Islet precursor cell (in vitro differentiated cells): Measurements from ENCODE around the gene IGFBPL1.
A peak's percentile ranks its signal among the peaks of the same experiment; 100 is the strongest.
"Not testable (repeated sequence)": the region's sequence is repeated elsewhere in the genome, so short reads cannot be mapped to it uniquely, and the experiment has no call there.

Source experiments
- DNase-seq: peaks from one replicate; pipeline ENCODE4 v3.0.0-alpha.2; 2018

Gene IGFBPL1

GRCh38 chr9:38423973-38424843, at the start of gene IGFBPL1:
TSS of gene IGFBPL1 (minus strand) at chr9:38424454. CDS start at chr9:38424424, 30 bp downstream.
- DNase-seq, result peak; percentile 66

- not testable (repeated sequence) for DNase-seq
Measured at GRCh38 chr9:38472583-38473249, 48.5 kb upstream of the IGFBPL1 start.

- no peak for DNase-seq
Measured at GRCh38 chr9:38467404-38467803, 43.1 kb upstream of the IGFBPL1 start.

DNA sequence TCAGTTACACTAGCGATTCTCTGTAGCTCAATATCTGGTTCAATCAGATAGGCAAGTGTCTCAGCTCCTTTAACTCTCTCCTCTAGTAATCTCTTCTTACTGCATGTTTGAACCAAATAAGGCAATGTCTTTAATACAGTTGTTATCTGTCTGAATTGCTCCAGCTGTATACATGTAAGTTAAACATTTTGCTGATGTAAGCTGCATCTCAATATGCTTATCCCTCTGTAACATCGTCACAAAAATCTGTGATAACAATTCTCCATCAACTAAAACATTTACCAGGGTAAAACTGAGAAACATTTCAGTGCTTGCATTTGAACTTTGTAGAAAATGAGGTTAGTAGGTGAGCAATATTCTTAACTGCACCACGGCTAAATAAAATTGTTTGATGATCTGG, 29.6 kb upstream of the IGFBPL1 start:
- DNase-seq, result no peak

DNA sequence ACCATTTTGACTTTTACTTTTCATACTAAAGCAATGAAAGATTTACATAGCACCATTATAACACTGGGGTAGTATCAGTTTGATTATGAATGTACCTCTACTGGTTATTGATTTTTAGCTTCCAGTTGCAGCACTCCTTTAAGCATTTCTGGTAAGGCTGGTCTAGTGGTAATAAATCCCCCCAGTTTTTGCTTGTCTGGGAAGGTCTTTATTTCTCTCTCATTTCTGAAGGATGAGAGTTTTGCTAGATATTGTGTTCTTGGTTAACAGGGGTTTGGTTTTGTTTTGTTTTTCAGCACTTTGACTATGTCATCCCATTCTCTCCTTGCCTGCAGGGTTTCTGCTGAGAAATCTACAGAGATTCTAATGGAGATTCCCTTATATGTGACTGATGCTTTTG, 26.9 kb upstream of the IGFBPL1 start:
- DNase-seq, result no peak

DNA sequence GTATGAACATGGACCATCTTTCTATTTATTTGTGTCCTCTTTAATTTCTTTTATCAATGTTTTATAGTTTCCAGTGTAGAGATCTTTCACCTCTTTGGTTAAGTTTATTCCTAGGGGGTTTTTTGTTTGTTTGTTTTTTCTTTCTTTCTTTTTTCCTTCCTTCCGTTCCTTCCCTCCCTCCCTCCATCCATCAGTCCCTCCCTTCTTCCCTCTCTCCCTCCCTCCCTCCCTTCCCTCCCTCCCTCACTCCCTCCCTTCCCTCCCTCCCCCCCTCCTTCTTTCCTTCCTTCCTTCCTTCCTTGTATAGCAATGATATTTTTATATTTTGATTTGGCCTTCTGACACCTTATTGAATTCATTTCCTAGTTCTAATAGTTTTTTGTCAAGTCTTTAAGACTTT, 23.4 kb upstream of the IGFBPL1 start:
- no peak for DNase-seq

GRCh38 chr9:38445154-38446043, 21.1 kb upstream of the IGFBPL1 start:
- no peak for DNase-seq

- DNase-seq, result no peak
Measured at GRCh38 chr9:38443597-38443996, 19.3 kb upstream of the IGFBPL1 start.

GRCh38 chr9:38443181-38443580, 18.9 kb upstream of the IGFBPL1 start:
- peak; percentile 74 for DNase-seq

GRCh38 chr9:38442473-38443096, 18.3 kb upstream of the IGFBPL1 start:
- peak; percentile 38 for DNase-seq

- peak; percentile 35 for DNase-seq
Measured at GRCh38 chr9:38441347-38442085, 17.3 kb upstream of the IGFBPL1 start.

- peak; percentile 14 for DNase-seq
Measured at GRCh38 chr9:38440516-38440915, 16.3 kb upstream of the IGFBPL1 start.

- DNase-seq, result no peak
Measured at GRCh38 chr9:38439916-38440301, 15.7 kb upstream of the IGFBPL1 start.

- DNase-seq, result peak; percentile 12
Measured at GRCh38 chr9:38439291-38439915, 15.1 kb upstream of the IGFBPL1 start.

GRCh38 chr9:38437193-38437823, 13.1 kb upstream of the IGFBPL1 start:
- peak; percentile 38 for DNase-seq

DNA sequence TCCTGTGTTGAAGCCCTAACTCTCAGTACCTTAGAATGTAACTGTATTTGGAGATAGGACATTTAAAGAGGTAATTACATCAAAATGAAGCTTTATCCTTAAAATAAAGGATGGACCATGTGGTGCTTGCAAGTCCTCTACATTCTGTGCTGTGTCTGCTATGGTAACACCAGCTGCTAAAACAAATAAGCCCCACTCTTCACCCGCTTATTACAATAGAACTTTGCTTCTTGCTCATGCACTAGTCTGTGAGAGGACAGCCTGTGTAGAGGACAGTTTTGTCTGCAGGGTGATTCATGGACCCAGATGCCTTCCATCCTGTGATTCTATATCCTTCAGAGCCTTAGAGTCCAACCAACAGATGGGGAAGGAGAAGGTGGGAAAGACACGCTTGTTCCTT, 12.5 kb upstream of the IGFBPL1 start:
- DNase-seq, result no peak

DNA sequence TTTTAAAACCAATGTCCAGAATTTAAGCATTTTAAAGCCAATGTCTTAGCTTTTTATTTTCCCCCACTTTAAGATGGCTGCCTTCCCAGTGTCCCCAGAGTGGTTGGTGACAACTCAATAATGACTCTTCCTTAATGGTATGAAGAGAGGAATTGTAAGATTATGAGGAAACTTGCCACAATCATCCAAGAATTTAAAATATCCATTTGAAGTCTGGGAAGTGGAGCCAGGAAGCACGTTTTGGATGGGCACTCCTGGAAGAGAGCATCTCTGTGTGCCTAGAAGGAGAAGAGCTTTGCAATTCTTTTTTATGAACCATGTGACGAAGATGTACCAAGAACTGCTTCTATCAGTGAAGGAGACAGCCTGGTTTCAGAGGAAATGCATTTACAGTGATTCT, 11.3 kb upstream of the IGFBPL1 start:
- peak; percentile 11 for DNase-seq

- peak; percentile 20 for DNase-seq
Measured at GRCh38 chr9:38434853-38435252, 10.6 kb upstream of the IGFBPL1 start.

- no peak for DNase-seq
Measured at GRCh38 chr9:38434365-38434764, 10.1 kb upstream of the IGFBPL1 start.

GRCh38 chr9:38432922-38433510, 8.8 kb upstream of the IGFBPL1 start:
- DNase-seq, result no peak

GRCh38 chr9:38431116-38431515, 6.9 kb upstream of the IGFBPL1 start:
- no peak for DNase-seq
